Activated naive CD8-positive, alpha-beta T cell treated with anti-CD3 and anti-CD28 coated beads, Interleukin-2, amount 50 U/mL, for 16 hours (primary cell): Measurements from ENCODE around the gene TSPAN18.

Source experiments
- DNase-seq: peaks from one replicate; pipeline ENCODE4 v3.0.0-alpha.2; 2020; ENCODE audit warnings: low read depth, low spot score

The TSPAN18 gene, protein sequence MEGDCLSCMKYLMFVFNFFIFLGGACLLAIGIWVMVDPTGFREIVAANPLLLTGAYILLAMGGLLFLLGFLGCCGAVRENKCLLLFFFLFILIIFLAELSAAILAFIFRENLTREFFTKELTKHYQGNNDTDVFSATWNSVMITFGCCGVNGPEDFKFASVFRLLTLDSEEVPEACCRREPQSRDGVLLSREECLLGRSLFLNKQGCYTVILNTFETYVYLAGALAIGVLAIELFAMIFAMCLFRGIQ

DNA sequence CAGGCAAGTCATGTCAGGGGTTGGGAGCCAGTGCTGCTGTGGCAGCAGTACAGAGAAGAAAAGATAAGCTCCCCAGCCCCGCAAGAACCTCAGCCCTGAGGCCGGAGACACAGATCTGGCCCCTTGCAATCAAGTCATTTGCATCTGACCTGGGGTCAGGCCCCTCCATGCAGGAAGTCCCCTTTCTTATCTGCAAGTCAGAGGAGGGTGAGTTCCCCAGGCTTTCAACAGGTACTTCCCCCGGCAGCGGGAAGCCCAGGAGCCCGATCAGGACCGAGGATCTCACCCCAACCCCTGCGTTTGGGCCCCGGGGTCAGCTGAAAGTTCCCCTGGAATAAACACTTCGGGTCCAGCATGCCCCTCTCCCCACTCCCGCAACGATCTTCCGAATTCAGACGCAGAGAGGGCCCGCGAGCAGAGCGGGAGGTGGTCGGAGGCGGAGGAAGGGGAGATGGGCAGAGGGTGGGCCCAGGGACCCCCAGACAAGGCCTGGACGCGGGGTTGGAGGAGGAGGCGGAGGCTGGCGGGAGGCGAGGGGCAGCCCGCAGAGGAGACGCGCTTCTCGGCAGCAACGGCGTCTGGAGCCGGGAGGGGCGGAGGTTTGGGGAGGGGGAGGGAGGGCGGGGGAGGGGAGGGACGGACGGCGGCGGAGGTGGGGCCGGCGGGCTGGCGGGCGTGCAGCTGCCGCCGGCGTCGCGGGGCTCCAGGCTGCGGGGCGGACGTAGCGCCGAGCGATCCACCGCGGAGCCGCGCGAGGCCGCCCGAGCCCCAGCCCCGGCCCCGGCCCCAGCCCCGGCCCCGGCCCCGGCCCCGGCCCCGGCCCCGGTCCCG is at the start of gene TSPAN18:
Gene TSPAN18 (plus strand): TSS at position 680 of the 831 bp plus-strand sequence. CDS start 179,455 bp downstream, outside the sequence.
- DNase-seq, result no peak

DNA sequence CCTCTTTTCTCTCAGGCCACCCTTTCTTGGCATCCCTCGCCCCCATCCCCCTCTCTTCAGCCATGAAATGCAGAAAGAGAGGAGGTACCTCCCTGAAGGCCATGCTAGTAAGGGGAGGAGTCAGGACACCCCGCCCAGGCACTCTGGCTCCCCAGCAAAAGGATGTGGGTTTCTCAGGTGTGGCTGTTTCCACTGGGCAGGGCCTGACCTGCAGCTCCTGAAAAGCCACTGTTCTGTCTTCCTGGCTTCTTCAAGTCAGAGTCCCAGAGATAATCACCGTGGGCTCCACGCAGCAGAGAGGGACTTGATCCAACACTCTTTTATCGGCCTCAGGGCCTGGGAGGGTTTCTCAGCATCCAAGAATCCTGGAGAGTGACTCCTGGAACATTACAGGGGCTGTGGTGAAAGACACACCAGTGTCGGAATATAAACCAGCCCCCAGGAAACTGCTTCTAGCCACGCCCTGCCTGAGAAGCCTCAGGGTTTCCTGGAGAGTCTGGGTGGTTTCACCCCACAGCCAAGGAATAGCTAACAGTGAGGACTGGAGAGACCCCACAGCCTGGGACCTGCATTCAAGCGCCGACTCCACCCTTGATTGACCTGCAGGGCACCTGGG is 45.7 kb upstream of the TSPAN18 start:
- DNase-seq, result no peak

DNA sequence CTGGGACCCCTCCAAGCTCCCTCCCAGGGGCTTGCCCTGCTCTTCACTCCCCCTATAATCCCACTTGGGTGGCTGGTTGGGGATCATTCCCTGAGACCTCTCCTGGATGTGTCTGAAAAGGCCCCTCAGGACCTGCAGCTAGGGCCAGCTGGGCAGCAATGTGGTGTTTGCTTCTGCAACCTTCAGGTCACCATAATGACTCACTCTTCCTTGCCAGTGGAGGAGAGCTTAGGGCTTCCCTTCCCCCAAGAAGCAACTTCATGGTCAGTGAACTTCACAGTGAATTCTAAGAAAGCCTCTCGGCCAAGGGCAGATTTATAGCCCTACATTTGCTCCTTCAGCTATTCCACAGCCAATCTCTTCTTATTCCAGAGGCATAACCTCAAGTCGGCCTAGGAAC is 45.1 kb upstream of the TSPAN18 start:
- no peak for DNase-seq

DNA sequence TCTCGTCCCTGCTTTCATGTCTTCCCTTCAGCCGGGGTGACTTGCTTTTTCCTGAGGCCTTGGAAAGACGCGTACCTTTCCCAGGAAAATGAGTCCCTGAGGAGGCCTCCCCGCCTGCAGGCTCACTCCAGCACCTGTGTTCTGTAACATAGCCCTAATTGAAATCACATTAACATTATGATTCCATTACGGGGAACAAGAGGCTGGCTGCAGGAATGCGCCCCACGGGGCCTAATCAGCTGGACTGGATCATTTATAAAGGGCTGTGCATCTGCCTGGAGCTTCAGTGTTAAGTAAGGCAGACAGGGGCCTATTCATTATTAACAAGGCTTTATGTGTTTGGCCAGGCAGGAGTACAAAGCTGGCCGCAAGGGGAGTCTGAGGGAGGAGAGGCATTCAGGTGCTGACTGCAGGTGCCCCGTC is 41.9 kb upstream of the TSPAN18 start:
- DNase-seq, result no peak

DNA sequence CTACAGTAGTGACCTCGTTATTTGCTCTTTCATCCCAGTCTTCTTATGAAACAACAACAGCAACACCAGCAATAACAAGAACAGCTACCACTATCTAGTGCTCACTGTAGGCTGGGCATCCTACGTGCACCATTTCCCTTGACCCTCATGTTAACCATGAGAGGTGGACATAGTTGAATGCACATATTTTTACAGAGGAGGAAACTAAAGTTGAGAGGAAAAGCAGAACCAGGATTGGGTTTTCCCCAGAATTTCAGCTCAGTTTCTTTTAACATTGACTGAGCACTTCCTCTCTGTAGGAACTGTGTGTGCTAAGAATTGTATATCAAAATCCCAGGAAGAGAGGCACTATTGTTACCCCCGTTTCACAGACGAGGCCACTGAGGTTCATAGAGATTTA is 39.4 kb upstream of the TSPAN18 start:
- DNase-seq, result no peak

DNA sequence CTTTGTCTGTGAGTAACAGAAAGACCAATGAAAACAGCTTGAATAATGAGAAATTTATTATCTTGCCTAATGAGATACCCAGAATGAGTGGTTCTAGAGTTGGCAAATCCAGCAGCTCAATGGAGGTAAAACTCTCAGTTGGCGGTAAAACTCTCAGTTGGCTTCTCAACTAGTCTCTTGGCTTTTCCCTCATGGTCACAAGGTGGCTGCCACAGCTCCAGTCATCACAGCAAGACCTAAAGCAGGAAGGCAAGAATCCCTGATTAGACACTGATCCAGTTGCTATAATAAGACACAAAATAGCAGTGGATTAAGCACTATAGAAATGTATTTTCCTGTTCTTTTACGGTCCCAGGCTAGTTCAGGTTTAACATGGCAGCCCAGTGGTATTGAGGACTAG is 37.5 kb upstream of the TSPAN18 start:
- DNase-seq, result no peak

DNA sequence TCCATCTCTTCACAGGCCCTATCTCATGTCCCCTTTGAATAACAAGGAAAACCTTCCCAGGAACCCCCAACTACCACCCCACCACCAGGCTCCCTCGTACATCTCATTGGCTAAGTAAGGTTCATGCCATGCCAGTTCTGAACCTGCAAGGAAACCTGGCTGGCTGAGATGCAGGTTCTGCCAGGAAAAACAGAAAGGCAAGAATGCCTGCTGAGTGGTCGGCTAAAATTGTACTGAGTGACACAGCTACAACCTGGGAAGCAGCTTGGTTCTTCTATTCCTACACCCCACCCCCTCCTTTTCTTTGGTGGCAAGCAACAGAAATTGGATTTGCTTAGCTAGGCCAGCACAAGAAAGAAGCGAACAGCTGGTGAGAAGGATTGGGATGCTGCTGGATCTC is 36.1 kb upstream of the TSPAN18 start:
- no peak for DNase-seq

DNA sequence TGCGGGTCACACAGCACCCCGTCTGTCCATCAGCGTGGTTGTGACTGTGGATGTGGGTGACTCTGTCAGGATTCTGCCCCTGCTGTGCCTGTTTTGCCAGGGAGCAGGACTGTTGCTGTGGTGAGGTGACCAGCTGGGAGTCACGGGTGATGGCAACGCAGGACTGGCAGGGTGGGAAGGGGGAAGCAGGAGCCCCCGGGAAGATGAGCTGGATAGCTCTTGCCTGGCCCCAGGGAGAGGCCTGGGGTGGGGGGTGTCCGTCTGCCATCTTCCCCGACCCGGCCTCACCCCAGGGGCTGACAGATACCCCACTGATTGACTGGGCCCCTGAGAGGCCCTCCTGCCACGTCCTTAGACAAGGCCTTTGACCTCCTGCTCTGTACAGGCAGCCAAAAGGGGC is 34.3 kb upstream of the TSPAN18 start:
- no peak for DNase-seq

DNA sequence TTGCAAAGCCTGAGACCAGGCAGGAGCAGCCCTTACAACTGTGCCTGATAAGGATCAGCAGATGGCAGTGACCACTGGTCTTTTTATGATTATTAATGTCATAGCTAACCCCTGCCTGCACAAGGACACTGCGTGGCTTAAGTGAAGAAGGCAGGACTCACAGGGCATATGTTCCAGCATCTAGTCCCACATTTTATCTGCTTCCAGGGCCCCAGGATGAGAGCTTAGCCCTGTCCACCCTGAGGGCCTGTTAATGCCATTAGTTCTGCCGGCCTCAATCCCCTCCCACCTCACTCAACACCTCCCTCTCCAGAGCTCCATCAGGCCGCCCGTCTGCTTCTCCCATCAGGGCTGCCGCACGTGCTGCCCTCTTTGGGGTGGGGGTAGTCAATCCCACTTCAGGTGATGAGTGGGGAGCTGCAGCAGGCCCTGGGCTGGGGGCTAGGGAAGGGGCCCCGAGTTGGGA is 33.1 kb upstream of the TSPAN18 start:
- no peak for DNase-seq

DNA sequence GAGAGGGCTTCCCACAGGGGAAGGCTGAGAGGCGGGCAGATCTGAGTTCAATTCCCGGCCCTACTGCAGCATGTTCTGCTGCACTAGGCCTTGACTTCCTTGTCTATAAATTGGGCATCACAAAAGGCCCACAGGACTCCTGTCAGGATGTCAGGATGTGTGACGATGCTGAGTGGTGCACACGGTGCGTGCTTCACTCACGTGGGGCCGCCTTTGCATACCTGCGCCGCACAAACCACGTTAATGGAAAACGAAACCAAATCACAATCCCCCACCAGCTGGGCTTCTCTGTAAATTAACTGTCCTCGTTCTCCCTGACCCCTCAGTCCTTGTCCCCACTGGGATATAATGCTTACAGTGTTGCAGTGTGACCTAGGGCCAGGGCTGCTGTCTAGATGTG is 32.3 kb upstream of the TSPAN18 start:
- no peak for DNase-seq

DNA sequence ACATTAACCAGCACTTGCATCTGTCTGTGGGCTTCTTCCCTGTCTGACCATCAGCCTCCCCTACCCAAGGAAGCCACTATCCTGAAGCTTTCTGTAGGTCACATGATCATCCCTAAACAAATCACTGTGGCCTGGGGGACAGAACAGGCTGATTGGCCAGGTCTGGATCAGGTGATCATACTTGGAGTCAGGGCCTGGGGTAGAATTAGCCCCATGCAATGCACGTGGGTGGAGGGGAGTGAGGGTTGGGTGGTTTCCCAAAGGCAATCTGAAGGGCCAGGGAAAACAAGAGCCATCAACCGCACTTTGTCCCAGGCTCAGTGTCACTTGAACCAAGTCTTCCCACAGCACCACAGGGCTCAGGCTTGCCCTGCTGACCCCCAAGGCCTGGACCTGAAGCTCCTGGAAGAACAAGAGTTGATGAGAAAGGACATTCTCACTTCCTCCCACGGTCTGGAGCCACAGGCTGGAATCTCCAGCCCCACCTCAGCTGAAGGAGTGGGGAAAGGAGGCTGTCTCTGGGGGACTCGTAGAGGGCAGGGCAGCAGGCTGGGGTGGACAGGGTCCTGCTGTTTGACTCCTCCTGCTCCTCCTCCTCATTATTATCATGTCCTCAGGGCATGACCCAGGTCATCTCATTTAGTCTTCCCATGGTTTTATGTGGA is 31.5 kb upstream of the TSPAN18 start:
- no peak for DNase-seq

DNA sequence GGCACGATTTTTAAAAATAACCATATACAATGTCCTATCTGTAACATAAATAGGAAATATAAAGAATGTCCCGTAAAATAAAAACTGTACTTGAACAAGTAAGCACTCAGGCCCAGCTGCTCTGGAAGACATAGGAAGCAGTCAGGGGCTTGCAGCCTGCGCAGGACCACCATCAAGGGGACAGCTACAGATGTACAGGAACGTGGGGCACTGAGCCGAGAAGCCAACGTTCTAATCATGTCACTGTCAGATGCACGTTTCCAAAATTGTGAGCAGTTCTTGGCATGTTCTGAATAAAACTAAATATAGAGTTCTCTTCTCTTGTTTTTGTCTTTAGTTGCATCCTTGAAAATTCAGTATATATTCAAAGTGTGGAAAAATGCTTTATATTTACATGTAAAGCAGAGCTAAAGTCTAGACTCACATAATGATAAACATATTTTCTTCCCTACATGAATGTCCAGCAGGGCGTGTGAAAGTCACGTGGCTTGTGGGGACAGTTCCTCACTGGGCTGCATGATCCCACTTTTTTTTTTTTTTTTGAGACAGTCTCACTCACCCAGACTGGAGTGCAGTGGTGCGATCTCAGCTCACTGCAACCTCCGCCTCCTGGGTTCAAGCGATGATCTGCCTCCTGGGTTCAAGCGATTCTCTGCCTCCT is 28.4 kb upstream of the TSPAN18 start:
- no peak for DNase-seq

DNA sequence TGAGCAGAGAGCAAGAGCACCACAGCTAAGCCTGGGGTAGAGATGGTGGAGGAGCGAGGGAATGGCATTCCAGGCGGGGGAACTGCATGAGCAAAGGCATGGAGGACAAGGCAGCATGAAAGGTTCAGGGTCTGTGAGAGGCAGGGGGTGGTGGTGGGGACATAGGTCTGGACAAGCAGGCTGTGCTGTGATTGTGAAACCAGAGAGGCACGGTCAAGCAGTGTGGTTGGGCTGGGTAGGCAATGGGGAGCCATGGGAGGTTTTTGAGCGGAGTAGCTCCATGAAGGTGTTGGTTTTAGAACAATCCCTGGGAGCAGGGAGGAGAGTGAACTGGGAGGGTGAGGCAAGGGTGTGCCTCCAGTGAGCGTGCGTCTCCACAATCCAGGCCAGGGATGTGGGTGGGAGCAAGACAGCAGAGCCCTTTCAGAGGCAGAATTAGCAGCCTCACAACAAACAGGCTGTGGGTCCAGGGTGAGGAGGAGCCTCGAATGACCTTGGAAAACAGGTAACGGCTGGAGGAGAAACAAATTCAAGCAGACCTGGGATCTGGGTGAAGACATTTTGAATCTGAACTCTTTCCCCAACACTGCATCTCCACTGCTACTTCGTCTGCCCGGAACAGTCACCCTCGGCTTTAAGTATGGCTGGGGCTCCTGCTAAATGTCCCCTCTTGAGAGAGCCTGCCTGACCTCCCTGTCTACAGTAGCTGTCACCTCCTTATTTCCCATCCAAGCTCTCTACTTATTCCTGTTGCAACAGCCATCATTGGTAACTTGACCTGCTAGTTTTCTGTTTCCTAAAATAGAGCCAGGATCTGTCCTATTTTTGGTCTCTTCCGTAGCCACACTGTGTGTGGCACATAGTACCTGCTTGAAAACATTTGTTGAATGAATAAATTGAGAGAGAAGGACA is 27.0 kb upstream of the TSPAN18 start:
- no peak for DNase-seq

DNA sequence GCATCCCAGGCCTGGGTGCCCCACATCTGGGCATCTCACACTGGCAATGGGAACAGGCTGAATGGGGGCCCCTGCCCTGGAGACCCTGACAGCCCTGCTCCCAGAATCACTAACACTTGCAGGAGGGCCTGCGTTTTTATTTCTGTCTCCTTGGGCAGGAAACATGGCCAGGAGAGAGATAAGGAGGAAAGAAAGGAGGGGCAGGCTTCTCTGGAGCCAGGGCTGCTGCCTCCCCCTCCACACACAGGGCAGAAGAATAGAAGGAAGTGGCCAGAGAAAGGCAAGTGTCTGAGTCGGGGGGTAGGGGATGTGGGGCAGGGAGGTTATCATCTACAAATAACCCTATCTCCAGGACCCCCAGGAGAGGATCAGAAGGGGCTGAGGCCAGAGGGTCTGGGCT is 25.5 kb upstream of the TSPAN18 start:
- DNase-seq, result no peak

DNA sequence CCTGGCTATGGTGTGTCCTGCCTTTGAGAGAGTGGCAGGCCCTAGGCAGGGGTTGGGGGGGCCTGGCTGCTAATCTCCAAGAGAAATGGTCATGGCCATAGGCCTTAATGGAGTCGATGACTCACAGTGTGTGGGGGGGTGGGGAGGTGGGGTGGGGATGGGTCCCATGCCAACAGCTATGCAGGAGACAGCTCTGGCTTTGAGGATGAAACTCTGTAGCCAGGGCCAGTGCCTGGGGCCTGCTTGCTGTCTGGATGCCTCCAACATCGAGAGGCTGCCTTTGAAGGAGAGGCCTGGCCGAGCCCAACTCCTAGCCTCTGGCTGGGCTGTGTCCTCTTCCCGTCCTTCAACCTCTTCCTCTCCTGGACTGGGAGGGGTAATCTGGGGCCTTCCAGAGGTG is 23.9 kb upstream of the TSPAN18 start:
- no peak for DNase-seq

DNA sequence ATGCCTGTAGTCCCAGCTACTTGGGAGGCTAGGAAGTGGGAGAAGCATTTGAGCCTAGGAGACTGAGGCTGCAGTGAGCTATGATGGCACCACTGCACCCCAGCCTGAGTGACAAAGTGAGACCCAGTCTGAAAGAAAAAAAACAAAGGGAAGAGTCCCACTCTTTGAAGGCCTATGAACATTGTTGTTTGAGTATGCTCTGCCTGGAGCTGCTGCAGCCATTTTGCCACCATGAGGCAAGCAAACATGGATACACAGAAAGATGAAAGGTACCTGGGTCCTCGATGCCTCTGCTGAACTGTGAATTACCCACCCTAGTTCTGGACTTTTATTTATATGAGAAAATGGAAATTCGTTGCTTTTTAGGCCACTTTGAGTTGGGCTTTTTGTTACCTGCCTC is 19.7 kb upstream of the TSPAN18 start:
- no peak for DNase-seq

DNA sequence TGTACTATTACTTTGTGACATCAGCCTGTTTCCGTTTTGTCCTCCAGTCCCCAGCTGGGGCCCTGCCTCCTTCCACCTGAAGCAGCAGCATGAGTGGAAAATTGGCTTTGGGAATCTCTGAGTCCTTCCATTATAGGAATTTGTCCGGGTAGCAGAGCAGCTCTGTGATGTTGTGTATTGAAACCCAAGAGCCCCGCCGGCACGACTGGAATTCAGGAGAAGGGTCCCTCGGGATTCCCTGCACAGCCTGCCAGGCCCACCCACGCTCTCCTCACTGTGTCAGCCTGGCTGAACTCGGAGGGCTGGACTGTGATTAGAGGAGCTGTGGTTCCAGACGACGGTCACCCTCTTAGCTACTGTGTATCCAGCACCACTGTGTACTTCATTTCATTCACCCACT is 18.8 kb upstream of the TSPAN18 start:
- DNase-seq, result no peak

DNA sequence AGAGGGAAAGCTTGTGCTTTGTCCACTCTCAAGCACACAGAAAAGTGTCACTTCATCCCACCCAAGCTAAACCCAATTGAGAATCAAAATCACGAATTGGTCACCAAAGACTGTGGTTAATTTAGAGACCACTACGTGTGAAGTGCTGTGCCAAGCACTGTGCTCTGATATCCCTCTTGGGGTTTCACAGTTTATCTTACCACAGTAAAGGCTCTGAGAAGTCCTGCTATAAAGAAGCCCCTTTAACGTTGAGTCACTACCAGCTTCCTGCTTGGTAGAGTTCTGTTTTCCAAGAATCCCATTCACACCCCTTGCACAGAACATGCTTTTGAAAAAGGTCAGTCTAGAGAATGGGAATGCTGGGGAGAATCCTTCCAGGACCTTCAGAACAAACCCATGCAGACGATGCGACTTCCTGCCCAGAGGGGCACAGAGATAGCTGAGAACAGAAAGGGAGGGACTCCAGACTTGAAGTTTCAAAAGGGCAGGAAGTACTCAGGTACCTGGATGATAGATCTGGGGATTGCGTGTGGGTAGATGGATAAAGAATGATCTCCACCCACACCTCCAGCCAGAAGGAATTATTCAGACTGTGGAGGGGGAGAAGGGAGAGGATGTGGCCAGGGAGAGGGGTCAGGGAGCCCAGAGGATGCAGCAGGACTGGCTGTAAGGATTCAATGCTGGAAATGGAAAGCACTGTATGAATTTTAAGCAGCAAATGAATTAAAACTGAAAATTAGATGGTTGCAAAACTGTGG is 18.1 kb upstream of the TSPAN18 start:
- no peak for DNase-seq

DNA sequence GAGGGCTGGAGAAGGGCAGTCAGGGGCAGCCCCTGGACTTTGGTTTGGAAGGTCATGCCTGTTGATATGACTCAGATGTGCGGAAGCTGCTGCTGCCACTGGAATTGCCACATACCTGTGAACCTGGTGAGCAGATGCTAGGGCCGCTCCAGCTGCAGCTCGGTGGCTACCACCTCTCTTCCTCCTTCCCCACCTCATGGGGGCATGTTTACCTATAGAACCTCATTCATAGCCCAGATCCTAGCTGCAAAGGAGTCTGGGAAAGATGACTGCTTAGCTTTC is 17.5 kb upstream of the TSPAN18 start:
- no peak for DNase-seq

DNA sequence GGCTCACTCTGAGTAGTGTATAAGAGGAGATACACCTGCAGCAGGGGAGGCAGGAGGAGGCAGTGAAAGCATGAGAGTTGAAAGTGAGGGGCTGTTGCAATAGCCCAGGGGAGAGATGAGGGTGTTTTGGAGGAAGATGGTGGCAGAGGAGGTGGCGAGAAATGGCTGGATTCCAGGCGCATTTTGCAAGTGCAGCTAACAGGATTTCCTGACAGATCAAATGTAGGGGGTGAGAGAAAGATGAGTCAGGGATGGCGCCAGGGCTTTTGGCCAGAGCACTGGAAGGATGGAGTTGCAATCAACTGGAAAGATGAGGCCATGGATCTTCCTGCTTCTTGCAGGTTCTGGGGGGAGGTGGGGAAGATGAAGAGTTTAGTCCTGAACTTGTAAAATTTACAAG is 16.8 kb upstream of the TSPAN18 start:
- no peak for DNase-seq
